ENCODE measurements around the gene AATF.

Gene AATF

GRCh38 chr17:36978810-36979564 lies 30.2 kb downstream of the AATF start:
- no peak for TF ChIP-seq CTCF (conservative IDR thresholded peaks at IDR 0.05; ENCODE audit: control insufficient read depth, insufficient read depth, low read depth, low read length)
- no peak for DNase-seq (ENCODE audit: low read depth)
- H3K4me3 ChIP-seq (ENCODE audit: control insufficient read depth, low read depth, low read length): no peak overlapping the region

GRCh38 chr17:36979565-36979941 lies 30.8 kb downstream of the AATF start:
- H3K4me3 ChIP-seq (ENCODE audit: control insufficient read depth, low read depth, low read length): no peak overlapping the region
- DNase-seq (ENCODE audit: low read depth): no peak
- no peak for TF ChIP-seq CTCF (conservative IDR thresholded peaks at IDR 0.05; ENCODE audit: control insufficient read depth, insufficient read depth, low read depth, low read length)

GRCh38 chr17:36980280-36980761 lies 31.6 kb downstream of the AATF start:
- H3K4me3 ChIP-seq (ENCODE audit: control insufficient read depth, low read depth, low read length): no peak overlapping the region
- DNase-seq (ENCODE audit: low read depth): peak; percentile 45
- no peak for TF ChIP-seq CTCF (conservative IDR thresholded peaks at IDR 0.05; ENCODE audit: control insufficient read depth, insufficient read depth, low read depth, low read length)

- DNase-seq (ENCODE audit: low read depth): no peak
- no peak for TF ChIP-seq CTCF (conservative IDR thresholded peaks at IDR 0.05; ENCODE audit: control insufficient read depth, insufficient read depth, low read depth, low read length)
- H3K4me3 ChIP-seq (ENCODE audit: control insufficient read depth, low read depth, low read length): no peak overlapping the region
These were observed 34.9 kb downstream of the AATF start for GRCh38 chr17:36983618-36984017.

- no peak for TF ChIP-seq CTCF (conservative IDR thresholded peaks at IDR 0.05; ENCODE audit: control insufficient read depth, insufficient read depth, low read depth, low read length)
- H3K4me3 ChIP-seq (ENCODE audit: control insufficient read depth, low read depth, low read length): no peak overlapping the region
- no peak for DNase-seq (ENCODE audit: low read depth)
These were observed 40.4 kb downstream of the AATF start for GRCh38 chr17:36989173-36989572.

- no peak for TF ChIP-seq CTCF (conservative IDR thresholded peaks at IDR 0.05; ENCODE audit: control insufficient read depth, insufficient read depth, low read depth, low read length)
- DNase-seq (ENCODE audit: low read depth): no peak
These were observed 43.9 kb downstream of the AATF start for GRCh38 chr17:36992701-36993100.

More at GRCh38 chr17:36992701-36993100, 43.9 kb downstream of the AATF start:
- H3K4me3 ChIP-seq (ENCODE audit: control insufficient read depth, low read depth, low read length): no peak overlapping the region

Measured in fibroblast of mammary gland (primary cell).